Activated CD4-positive, alpha-beta T cell treated with anti-CD3 and anti-CD28 coated beads for 48 hours (primary cell): Measurements from ENCODE around the gene GRHL3.

Source experiments
- DNase-seq: peaks from one replicate; pipeline ENCODE4 v3.0.0-alpha.2; 2020

Gene GRHL3

GRCh38 chr1:24403806-24404205 lies 84.6 kb downstream of the GRHL3 start:
- no peak for DNase-seq
